ENCODE data around the gene CFAP300.

The CFAP300 gene

DNA sequence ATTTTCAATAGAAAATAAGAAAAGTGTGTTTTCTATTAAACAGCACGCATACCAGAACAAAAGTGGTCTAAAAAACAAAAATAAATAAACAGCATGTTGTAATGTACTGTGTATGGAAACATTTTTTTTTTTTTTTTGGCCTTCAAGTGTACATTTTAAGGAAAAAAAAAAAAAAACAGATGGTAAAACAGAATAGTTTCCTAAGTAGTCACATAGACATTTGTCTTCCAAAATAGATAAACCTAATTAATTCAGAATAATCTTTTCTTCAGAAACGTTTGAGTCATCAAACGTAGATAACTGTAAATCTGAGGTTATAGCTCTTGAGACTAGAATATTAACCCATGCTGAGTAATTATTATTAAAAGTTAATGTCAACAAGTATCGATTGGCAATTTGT is 396 bp upstream of the CFAP300 start:
- TF ChIP-seq ZFX (IDR thresholded peaks at IDR 0.05; ENCODE audit: borderline replicate concordance): no peak
- TF ChIP-seq CTCF (IDR thresholded peaks at IDR 0.05): no peak
- no peak overlapping the region for H3K27ac ChIP-seq

- TF ChIP-seq CTCF (IDR thresholded peaks at IDR 0.05): no peak
- no peak for TF ChIP-seq ZFX (IDR thresholded peaks at IDR 0.05; ENCODE audit: borderline replicate concordance)
- H3K27ac ChIP-seq: no peak overlapping the region
Measured at GRCh38 chr11:102050927-102051575, 3.8 kb downstream of the CFAP300 start.

GRCh38 chr11:102061276-102061675 is 14.0 kb downstream of the CFAP300 start:
- no peak overlapping the region for H3K27ac ChIP-seq
- TF ChIP-seq CTCF (IDR thresholded peaks at IDR 0.05): peak; percentile 53
- no peak for TF ChIP-seq ZFX (IDR thresholded peaks at IDR 0.05; ENCODE audit: borderline replicate concordance)

GRCh38 chr11:102062106-102062505 is 14.9 kb downstream of the CFAP300 start:
- TF ChIP-seq ZFX (IDR thresholded peaks at IDR 0.05; ENCODE audit: borderline replicate concordance) (no peak), CTCF (IDR thresholded peaks at IDR 0.05) (no peak)

GRCh38 chr11:102064316-102064715 is 17.1 kb downstream of the CFAP300 start:
- TF ChIP-seq CTCF (IDR thresholded peaks at IDR 0.05) (no peak), ZFX (IDR thresholded peaks at IDR 0.05; ENCODE audit: borderline replicate concordance) (no peak)
- no peak overlapping the region for H3K27ac ChIP-seq

More at GRCh38 chr11:102062106-102062505, 14.9 kb downstream of the CFAP300 start:
- no peak overlapping the region for H3K27ac ChIP-seq

GRCh38 chr11:102070766-102071165 is 23.5 kb downstream of the CFAP300 start:
- H3K27ac ChIP-seq: no peak overlapping the region
- TF ChIP-seq ZFX (IDR thresholded peaks at IDR 0.05; ENCODE audit: borderline replicate concordance) (no peak), CTCF (IDR thresholded peaks at IDR 0.05) (no peak)

- TF ChIP-seq ZFX (IDR thresholded peaks at IDR 0.05; ENCODE audit: borderline replicate concordance): no peak
- no peak overlapping the region for H3K27ac ChIP-seq
Measured at GRCh38 chr11:102071497-102072472, 24.5 kb downstream of the CFAP300 start.
